ENCODE data around the gene DIP2C.
"Not testable (repeated sequence)": the region's sequence is repeated elsewhere in the genome, so short reads cannot be mapped to it uniquely, and the experiment has no call there.

DIP2C gene

GRCh38 chr10:623477-624311 lies 65.8 kb downstream of the DIP2C start:
- DNase-seq, result no peak

GRCh38 chr10:623014-623413 lies 66.5 kb downstream of the DIP2C start:
- DNase-seq, result no peak

GRCh38 chr10:621981-622740 lies 67.3 kb downstream of the DIP2C start:
- no peak for DNase-seq

GRCh38 chr10:621513-621912 lies 68.0 kb downstream of the DIP2C start:
- DNase-seq, result no peak

- no peak for DNase-seq
Measured at GRCh38 chr10:620971-621370, 68.5 kb downstream of the DIP2C start.

GRCh38 chr10:620417-620816 lies 69.1 kb downstream of the DIP2C start:
- DNase-seq, result peak; percentile 71 to 74

- no peak for DNase-seq
Measured at GRCh38 chr10:619710-620109, 69.8 kb downstream of the DIP2C start.

GRCh38 chr10:618229-618989 lies 71.1 kb downstream of the DIP2C start:
- DNase-seq, result no peak

- no peak for DNase-seq
Measured at GRCh38 chr10:617471-617870, 72.0 kb downstream of the DIP2C start.

GRCh38 chr10:615583-616152 lies 73.8 kb downstream of the DIP2C start:
- DNase-seq, result no peak

- no peak for DNase-seq
Measured at GRCh38 chr10:614790-615582, 74.5 kb downstream of the DIP2C start.

GRCh38 chr10:614139-614711 lies 75.2 kb downstream of the DIP2C start:
- DNase-seq, result no peak

- DNase-seq, result no peak
Measured at GRCh38 chr10:613271-614138, 76.0 kb downstream of the DIP2C start.

GRCh38 chr10:612696-613095 lies 76.8 kb downstream of the DIP2C start:
- no peak for DNase-seq

- not testable (repeated sequence) for DNase-seq
Measured at GRCh38 chr10:610642-611305, 78.7 kb downstream of the DIP2C start.

GRCh38 chr10:609868-610545 lies 79.5 kb downstream of the DIP2C start:
- DNase-seq, result no peak

GRCh38 chr10:609262-609658 lies 80.2 kb downstream of the DIP2C start:
- no peak for DNase-seq

- DNase-seq, result no peak
Measured at GRCh38 chr10:608331-609261, 80.9 kb downstream of the DIP2C start.

Data from AML-193 (cell line).